BJ (cell line): ENCODE data around the gene INTS14. TPM values are rescaled to one million over a fixed set of nuclear protein-coding genes. Genes with fewer than 3 reads are reported as not detected.

Experiments used
- CTCF ChIA-PET: fragments of 350-600 bp; formaldehyde crosslinking; extraction: SDS; loops from one replicate; lab custom pipeline; 2021; ENCODE audit warnings: antibody characterized with exemption, inconsistent platforms; lab: Yijun Ruan, JAX
- POLR2A ChIA-PET: fragments of 300-600 bp; sonication (Branson Sonifier 250); formaldehyde crosslinking; extraction: SDS; loops from one replicate; lab custom pipeline; 2021; ENCODE audit warnings: antibody characterized with exemption; lab: Charles Lee
- DNase-seq: peaks from one replicate; pipeline ENCODE4 v3.0.0-alpha.2; 2011; ENCODE audit warnings: low read depth
- H3K27me3 ChIP-seq: 2 replicates; pipeline ENCODE4 v1.6.0; 2011; ENCODE audit warnings: low read length; ENCODE audit not compliant: control insufficient read depth, insufficient read depth
- H3K36me3 ChIP-seq: 2 replicates; pipeline ENCODE4 v1.5.1; 2011; ENCODE audit warnings: low read length; ENCODE audit not compliant: control insufficient read depth, insufficient read depth
- H3K4me3 ChIP-seq: 2 replicates; pipeline ENCODE4 v1.5.1; 2011; ENCODE audit warnings: low read depth, mild to moderate bottlenecking, control low read depth, low read length
- CTCF ChIP-seq: IDR thresholded peaks from 2 replicates; pipeline ENCODE4 v1.5.1; 2011; ENCODE audit warnings: low read depth, mild to moderate bottlenecking, control low read depth, inconsistent platforms, low read length, moderate library complexity; ENCODE audit not compliant: insufficient read depth
- polyA plus RNA-seq: library from polyadenylated mRNA; depleted of rRNA; stranded (reverse); fragments of >200 nt; gene quantifications from 2 replicates; pipeline ENCODE4 v1.2.3, GENCODE V29; 2011

Gene INTS14
- polyA plus RNA-seq, 1 experiment: 37.3 TPM

DNA sequence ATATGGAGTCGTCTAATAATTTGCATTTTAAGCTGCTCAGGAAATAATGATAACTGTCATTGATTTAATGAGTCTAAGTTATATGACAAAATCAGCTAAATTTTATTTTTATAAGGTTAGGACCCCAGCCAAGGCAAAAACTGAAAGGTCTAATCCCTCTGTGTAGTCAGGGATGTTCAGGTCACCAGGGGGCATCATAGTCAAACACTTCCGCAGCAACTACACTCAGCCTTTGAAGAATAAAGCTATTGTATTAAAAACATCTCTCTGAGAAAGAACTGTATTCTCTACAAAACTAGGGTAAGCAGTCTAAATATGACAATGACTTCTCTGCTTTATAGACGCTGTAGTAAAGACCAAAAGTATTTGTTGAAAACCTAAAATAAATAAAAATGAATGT, 15.0 kb downstream of the INTS14 start:
- POLR2A ChIA-PET: interaction anchor here (0.5 kb wide), 1 partner anchor 79 kb away, joined by 4 read pairs; no protein-coding TSS in a partner anchor
- TF ChIP-seq CTCF: peak; percentile 26; the same call in 1 of the 2 replicates
- no peaks in the 10 kb centered on the region for H3K27me3 ChIP-seq
- H3K4me3 ChIP-seq: no peak overlapping the region
- CTCF ChIA-PET: interaction anchor here (0.7 to 1.6 kb wide), 4 partner anchors 11 to 261 kb away, joined by 3 to 4 read pairs (median 4); partner anchors contain the start of gene INTS14
- DNase-seq: no peak
- peaks cover 12% of the 10 kb centered on the region for H3K36me3 ChIP-seq

GRCh38 chr15:65587094-65587493, 23.8 kb downstream of the INTS14 start:
- peaks cover 11% of the 10 kb centered on the region for H3K36me3 ChIP-seq
- no peak overlapping the region for H3K4me3 ChIP-seq
- no peak for DNase-seq
- H3K27me3 ChIP-seq: no peaks in the 10 kb centered on the region
- POLR2A ChIA-PET: no interaction called here
- no peak for TF ChIP-seq CTCF
- CTCF ChIA-PET: no interaction called here

- Histone ChIP-seq H3K27me3 (no peaks in the 10 kb centered on the region), H3K36me3 (peaks cover 9% of the 10 kb centered on the region), H3K4me3 (no peak overlapping the region)
- POLR2A ChIA-PET: no interaction called here
- CTCF ChIA-PET: interaction anchor here (0.6 to 0.9 kb wide), 2 partner anchors 19 to 83 kb away, joined by 3 read pairs; no protein-coding TSS in a partner anchor
- DNase-seq: no peak
- no peak for TF ChIP-seq CTCF
Measured at GRCh38 chr15:65584241-65584640, 26.7 kb downstream of the INTS14 start.

- Histone ChIP-seq H3K4me3 (no peak overlapping the region), H3K36me3 (peaks cover 6% of the 10 kb centered on the region), H3K27me3 (no peaks in the 10 kb centered on the region)
- ChIA-PET CTCF (interaction anchor here (0.9 kb wide), 1 partner anchor 19 kb away, joined by 3 read pairs; no protein-coding TSS in a partner anchor), POLR2A (no interaction called here)
- no peak for DNase-seq
- no peak for TF ChIP-seq CTCF
Measured at GRCh38 chr15:65583701-65584100, 27.2 kb downstream of the INTS14 start.

DNA sequence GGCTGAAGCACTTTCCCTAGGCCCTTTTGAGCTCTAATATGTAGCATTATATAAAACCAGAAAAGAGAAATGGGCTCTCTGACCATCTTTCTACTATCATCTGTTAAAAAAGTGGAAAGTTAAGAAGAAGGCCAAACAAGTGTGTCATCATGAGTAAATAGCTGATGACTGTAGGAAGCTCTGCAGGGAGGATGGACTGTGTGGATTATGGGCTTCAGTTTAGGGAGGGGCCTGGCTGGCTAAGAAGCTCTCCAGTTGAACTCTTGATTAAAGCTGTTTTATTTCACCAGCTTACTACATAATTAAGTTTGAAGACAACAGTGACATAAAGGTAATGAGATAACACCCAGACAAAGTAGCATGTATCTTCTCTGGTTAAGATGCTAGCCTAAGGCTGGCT, 30.6 kb downstream of the INTS14 start:
- ChIA-PET CTCF (interaction anchor here (0.6 to 2.1 kb wide), 3 partner anchors 11 to 99 kb away, joined by 3 to 6 read pairs (median 6); partner anchors contain the start of gene INTS14), POLR2A (interaction anchor here (0.5 to 0.6 kb wide), 3 partner anchors 31 to 159 kb away, joined by 3 to 5 read pairs (median 4); partner anchors contain the start of gene INTS14)
- Histone ChIP-seq H3K27me3 (no peaks in the 10 kb centered on the region), H3K36me3 (peaks cover 4% of the 10 kb centered on the region), H3K4me3 (no peak overlapping the region)
- peak; percentile 47 for DNase-seq
- no peak for TF ChIP-seq CTCF
